Bronchus fibroblast of lung (primary cell): ENCODE results near the gene ICAM5. TPM values are rescaled to one million over a fixed set of nuclear protein-coding genes. Genes with fewer than 3 reads are reported as not detected.

Experiments
- total RNA-seq: library from RNA; depleted of rRNA; stranded (reverse); fragments of >200 nt; gene quantifications from 2 replicates; pipeline ENCODE4 v1.2.3, GENCODE V29; 2015

ICAM5 gene, protein sequence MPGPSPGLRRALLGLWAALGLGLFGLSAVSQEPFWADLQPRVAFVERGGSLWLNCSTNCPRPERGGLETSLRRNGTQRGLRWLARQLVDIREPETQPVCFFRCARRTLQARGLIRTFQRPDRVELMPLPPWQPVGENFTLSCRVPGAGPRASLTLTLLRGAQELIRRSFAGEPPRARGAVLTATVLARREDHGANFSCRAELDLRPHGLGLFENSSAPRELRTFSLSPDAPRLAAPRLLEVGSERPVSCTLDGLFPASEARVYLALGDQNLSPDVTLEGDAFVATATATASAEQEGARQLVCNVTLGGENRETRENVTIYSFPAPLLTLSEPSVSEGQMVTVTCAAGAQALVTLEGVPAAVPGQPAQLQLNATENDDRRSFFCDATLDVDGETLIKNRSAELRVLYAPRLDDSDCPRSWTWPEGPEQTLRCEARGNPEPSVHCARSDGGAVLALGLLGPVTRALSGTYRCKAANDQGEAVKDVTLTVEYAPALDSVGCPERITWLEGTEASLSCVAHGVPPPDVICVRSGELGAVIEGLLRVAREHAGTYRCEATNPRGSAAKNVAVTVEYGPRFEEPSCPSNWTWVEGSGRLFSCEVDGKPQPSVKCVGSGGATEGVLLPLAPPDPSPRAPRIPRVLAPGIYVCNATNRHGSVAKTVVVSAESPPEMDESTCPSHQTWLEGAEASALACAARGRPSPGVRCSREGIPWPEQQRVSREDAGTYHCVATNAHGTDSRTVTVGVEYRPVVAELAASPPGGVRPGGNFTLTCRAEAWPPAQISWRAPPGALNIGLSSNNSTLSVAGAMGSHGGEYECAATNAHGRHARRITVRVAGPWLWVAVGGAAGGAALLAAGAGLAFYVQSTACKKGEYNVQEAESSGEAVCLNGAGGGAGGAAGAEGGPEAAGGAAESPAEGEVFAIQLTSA
- total RNA-seq = 2.9 and 3.6 TPM in 2 replicates

GRCh38 chr19:10289836-10290356 is at the start of gene ICAM5:
TSS of gene ICAM5 (plus strand) at chr19:10289952. CDS start at chr19:10290044, 92 bp downstream.

DNA sequence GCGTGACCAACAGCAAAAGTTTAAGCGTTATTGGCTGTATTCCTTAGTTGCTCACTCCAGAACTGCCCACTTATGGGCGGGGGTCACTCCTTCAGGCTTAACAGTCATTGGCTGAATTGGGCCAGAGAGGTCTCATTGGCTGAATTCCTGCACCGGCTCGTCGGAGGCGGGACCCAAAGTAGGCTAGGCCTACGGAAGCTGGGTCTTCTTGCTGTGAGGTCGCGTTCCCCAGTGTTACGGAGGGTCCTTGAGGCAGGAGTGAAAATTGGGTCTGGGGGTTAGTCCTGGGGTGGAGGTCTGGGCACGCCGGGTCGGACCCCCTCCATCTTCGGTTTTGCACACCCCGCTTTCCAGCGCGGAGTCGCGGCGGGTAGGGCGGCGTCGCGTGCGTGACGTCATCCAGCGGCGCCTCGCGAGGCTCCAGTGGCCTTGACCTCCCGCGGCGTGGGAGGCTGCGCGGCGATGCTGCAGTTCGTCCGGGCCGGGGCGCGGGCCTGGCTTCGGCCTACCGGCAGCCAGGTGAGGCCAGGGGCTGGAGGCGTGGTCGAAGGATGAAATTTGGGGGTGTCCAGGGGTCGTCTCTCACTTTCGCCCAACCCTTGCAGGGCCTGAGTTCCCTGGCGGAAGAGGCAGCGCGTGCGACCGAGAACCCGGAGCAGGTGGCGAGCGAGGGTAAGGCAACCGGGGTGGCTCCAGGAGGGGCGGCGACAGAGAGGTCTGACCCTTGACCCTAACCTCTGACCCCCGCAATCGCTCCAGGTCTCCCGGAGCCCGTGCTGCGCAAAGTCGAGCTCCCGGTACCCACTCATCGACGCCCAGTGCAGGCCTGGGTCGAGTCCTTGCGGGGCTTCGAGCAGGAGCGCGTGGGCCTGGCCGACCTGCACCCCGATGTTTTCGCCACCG is 37.7 kb upstream of the ICAM5 start, which contains the start of gene MRPL4:
MRPL4 (plus strand) TSS at position 423 of the 903 bp plus-strand sequence; CDS start at position 463, 40 bp downstream.

DNA sequence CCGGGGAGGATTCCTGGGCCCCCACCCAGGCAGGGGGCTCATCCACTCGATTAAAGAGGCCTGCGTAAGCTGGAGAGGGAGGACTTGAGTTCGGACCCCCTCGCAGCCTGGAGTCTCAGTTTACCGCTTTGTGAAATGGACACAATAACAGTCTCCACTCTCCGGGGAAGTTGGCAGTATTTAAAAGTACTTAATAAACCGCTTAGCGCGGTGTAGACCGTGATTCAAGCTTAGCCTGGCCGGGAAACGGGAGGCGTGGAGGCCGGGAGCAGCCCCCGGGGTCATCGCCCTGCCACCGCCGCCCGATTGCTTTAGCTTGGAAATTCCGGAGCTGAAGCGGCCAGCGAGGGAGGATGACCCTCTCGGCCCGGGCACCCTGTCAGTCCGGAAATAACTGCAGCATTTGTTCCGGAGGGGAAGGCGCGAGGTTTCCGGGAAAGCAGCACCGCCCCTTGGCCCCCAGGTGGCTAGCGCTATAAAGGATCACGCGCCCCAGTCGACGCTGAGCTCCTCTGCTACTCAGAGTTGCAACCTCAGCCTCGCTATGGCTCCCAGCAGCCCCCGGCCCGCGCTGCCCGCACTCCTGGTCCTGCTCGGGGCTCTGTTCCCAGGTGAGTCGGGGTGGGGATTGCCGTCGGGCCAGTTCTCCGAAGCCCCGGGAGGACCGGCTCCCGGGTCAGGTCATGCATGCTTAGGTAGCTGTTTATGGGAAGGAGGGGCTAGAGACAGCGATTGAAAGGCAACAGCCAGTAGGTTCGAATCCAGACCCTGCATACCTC is 18.9 kb upstream of the ICAM5 start, which contains the start of gene ICAM1:
ICAM1 (plus strand) TSS at position 505 of the 779 bp plus-strand sequence; CDS start at position 545, 40 bp downstream.

DNA sequence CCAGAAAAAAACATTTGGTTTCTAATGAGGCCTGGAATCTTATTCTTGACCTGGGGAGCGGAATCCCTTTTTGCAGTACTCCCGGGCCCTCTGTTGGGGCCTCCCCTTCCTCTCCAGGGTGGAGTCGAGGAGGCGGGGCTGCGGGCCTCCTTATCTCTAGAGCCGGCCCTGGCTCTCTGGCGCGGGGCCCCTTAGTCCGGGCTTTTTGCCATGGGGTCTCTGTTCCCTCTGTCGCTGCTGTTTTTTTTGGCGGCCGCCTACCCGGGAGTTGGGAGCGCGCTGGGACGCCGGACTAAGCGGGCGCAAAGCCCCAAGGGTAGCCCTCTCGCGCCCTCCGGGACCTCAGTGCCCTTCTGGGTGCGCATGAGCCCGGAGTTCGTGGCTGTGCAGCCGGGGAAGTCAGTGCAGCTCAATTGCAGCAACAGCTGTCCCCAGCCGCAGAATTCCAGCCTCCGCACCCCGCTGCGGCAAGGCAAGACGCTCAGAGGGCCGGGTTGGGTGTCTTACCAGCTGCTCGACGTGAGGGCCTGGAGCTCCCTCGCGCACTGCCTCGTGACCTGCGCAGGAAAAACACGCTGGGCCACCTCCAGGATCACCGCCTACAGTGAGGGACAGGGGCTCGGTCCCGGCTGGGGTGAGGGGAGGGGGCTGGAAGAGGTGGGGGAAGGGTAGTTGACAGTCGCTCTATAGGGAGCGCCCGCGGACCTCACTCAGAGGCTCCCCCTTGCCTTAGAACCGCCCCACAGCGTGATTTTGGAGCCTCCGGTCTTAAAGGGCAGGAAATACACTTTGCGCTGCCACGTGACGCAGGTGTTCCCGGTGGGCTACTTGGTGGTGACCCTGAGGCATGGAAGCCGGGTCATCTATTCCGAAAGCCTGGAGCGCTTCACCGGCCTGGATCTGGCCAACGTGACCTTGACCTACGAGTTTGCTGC is 2.7 kb upstream of the ICAM5 start, which contains the start of gene ICAM4:
ICAM4 (plus strand) TSS at position 153 of the 935 bp plus-strand sequence; CDS start at position 211, 58 bp downstream.

GRCh38 chr19:10309423-10309822 is 19.7 kb downstream of the ICAM5 start, which contains the start of gene ZGLP1:
TSS of gene ZGLP1 (minus strand) at chr19:10309815.

GRCh38 chr19:10315335-10316214 is 25.8 kb downstream of the ICAM5 start, which contains the start of gene FDX2:
TSS of gene FDX2 (minus strand) at chr19:10316015. CDS start at chr19:10315996, 19 bp downstream.

DNA sequence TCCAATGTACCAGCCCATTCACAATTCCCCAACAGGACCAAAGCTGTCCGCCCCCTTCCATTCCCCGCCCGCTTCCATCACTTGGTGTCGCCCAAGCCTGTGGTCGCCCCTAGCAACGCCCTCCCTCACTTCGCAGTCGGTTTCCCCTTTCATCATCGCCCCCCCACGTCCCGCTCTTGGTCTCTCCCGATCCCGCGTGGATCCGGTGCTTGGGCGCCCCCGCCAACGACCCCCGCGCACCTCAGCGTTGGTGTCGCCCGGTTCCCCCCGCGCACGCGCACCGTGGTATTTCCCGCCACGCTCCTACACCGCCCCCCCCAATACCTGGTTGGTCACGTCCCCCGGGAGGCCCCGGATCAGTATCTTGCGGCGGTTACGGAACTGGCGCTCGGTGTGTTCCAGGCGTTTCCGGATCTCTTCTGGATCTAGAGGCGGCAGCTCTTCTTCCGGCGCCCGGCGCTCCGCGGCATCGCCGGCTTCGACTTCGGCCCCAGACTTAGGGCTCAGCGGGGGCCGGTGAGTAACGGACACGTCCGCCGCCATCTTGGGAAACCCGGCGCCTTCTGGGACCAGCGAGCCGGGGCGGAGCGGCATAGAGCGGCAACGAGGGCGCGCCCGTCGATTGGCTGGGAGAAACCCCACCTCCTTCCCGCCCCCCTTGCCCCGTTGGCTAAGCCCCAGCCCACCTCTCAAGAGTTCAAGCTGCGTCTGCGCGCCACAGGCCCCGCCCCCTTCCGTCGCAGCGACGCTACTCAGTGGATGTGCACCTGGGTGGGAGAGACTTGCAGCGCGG is 43.4 kb downstream of the ICAM5 start, which contains the start of gene RAVER1:
RAVER1 (minus strand) TSS at position 565 of the 793 bp plus-strand sequence; CDS start at position 543, 22 bp downstream.

DNA sequence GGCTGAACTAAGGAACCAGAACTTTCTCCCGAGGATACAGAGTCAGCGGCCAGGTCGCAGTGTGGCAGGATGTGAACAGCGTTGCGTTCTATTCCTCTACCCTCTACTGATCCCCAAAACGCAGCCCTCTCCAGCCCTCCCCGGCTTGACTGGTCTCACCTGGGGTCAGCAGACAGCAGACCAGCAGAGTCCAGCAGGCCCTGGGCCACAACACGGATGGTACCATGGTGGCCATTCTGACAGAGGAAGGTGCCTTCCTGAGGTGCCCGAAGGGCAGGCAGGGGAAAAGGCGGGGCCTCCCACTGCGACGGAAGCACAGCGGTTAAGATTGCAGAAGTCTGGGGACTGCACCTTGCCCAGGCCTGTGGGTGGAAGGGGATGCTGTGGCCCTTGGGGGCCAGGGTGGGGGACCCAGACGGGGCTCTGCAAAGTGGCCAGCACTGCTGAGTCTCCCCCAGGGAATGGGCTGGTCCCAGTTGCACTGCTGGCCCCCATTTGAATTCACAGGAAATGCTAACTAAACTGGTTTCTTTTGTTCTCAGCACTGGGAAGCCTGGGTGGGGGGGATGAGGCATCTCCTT is 49.7 kb downstream of the ICAM5 start, which contains the start of gene ICAM3:
ICAM3 (minus strand) TSS at position 245 of the 581 bp plus-strand sequence; CDS start at position 235, 10 bp downstream.

Other genes with a start within 250 kb of the ICAM5 start
- 10.7 and 11.4 TPM in 2 replicates for gene SHFL, start 203.6 kb upstream of the ICAM5 start, total RNA-seq
- gene ANGPTL6, start 187.3 kb upstream of the ICAM5 start, total RNA-seq = not detected in 2 replicates
- 33.3 and 39.4 TPM in 2 replicates for gene PPAN, start 183.6 kb upstream of the ICAM5 start, total RNA-seq
- gene P2RY11, start 178.3 kb upstream of the ICAM5 start, total RNA-seq = 0.50 and 1.2 TPM in 2 replicates
- 309 and 314 TPM in 2 replicates for gene EIF3G, start 170.1 kb upstream of the ICAM5 start, total RNA-seq
- 119 and 123 TPM in 2 replicates for gene DNMT1, start 95.0 kb upstream of the ICAM5 start, total RNA-seq
- 14.1 and 14.8 TPM in 2 replicates for gene S1PR2, start 58.6 kb upstream of the ICAM5 start, total RNA-seq
- gene MRPL4, start 37.7 kb upstream of the ICAM5 start, total RNA-seq = 116 and 127 TPM in 2 replicates
- gene ICAM1, start 18.8 kb upstream of the ICAM5 start, total RNA-seq = 13.2 and 13.6 TPM in 2 replicates
- gene ICAM4, start 3.0 kb upstream of the ICAM5 start, total RNA-seq = 3.9 and 4.6 TPM in 2 replicates
- 0.59 and 0.67 TPM in 2 replicates for gene ZGLP1, start 19.9 kb downstream of the ICAM5 start, total RNA-seq
- 26.9 and 33.8 TPM in 2 replicates for gene FDX2, start 26.1 kb downstream of the ICAM5 start, total RNA-seq
- gene RAVER1, start 43.6 kb downstream of the ICAM5 start, total RNA-seq = 28.7 and 32.1 TPM in 2 replicates
- 6.9 and 9.8 TPM in 2 replicates for gene ICAM3, start 49.7 kb downstream of the ICAM5 start, total RNA-seq
- gene TYK2, start 90.6 kb downstream of the ICAM5 start, total RNA-seq = 95.3 and 129 TPM in 2 replicates
- 195 and 209 TPM in 2 replicates for gene CDC37, start 113.6 kb downstream of the ICAM5 start, total RNA-seq
- gene PDE4A, start 130.6 kb downstream of the ICAM5 start, total RNA-seq = 3.4 and 4.8 TPM in 2 replicates
- gene KEAP1, start 213.4 kb downstream of the ICAM5 start, total RNA-seq = 48.6 and 58.3 TPM in 2 replicates
- not detected in 2 replicates for gene S1PR5, start 227.5 kb downstream of the ICAM5 start, total RNA-seq